Panc1 (cell line): Measurements from ENCODE around the gene CFAP74.

Experiments
- CTCF ChIP-seq: fragments of 450-650 bp; IDR thresholded peaks from 2 replicates; pipeline ENCODE4 v1.5.1; 2017; ENCODE audit warnings: mild to moderate bottlenecking
- POLR2AphosphoS5 ChIP-seq: IDR thresholded peaks from 2 replicates; pipeline ENCODE4 v1.6.1; 2012; ENCODE audit warnings: mild to moderate bottlenecking, low read depth, low read length, moderate library complexity
- REST ChIP-seq, 2 experiments: IDR thresholded peaks; 2 replicates each; pipeline ENCODE4 v1.6.1; 2011 to 2012; ENCODE audit warnings: low read depth in 2 of 2, control low read depth in 1 of 2, low read length in 1 of 2, mild to moderate bottlenecking in 1 of 2, moderate library complexity in 1 of 2; ENCODE audit not compliant: insufficient read depth in 1 of 2
- SIN3A ChIP-seq: IDR thresholded peaks from 2 replicates; pipeline ENCODE4 v1.6.1; 2012; ENCODE audit warnings: low read depth, mild to moderate bottlenecking, low read length, moderate library complexity, borderline replicate concordance; ENCODE audit not compliant: insufficient read depth
- TCF7L2 ChIP-seq: IDR thresholded peaks from 2 replicates; pipeline ENCODE4 v1.6.1; 2011; ENCODE audit warnings: mild to moderate bottlenecking, low read depth, low read length, inconsistent platforms

GRCh38 chr1:1925437-1926345 lies 77.9 kb downstream of the CFAP74 start:
- TF ChIP-seq CTCF, result no peak
- TF ChIP-seq POLR2AphosphoS5, result no peak
- no peak for TF ChIP-seq TCF7L2
- no peak for TF ChIP-seq SIN3A
- no peak for TF ChIP-seq REST (IDR thresholded peaks at IDR 0.05; ENCODE audit: insufficient read depth in 1 of 2, low read depth in 2 of 2, low read length in 1 of 2)
